Liver (tissue), 9 donors: ENCODE data around the gene PLEKHN1. TPM values are rescaled to one million over a fixed set of nuclear protein-coding genes. Genes with fewer than 3 reads are reported as not detected.

Experiments
- DNase-seq: peaks from one replicate; pipeline ENCODE4 v3.0.0-alpha.2; 2017; ENCODE audit warnings: low spot score
- H3K27ac ChIP-seq, 2 donors: one replicate each; pipeline ENCODE4 v1.7.0; 2013; ENCODE audit warnings: inconsistent platforms in 2 of 2, low read length in 2 of 2, control low read depth in 1 of 2, low read depth in 1 of 2, mild to moderate bottlenecking in 1 of 2
- H3K27me3 ChIP-seq, 4 donors: one replicate each; pipeline versions ENCODE4 v1.6.1 to v1.7.0; 2013; ENCODE audit warnings: low read length in 3 of 4, inconsistent platforms in 1 of 4, mild to moderate bottlenecking in 1 of 4, moderate library complexity in 1 of 4; ENCODE audit not compliant: control insufficient read depth in 4 of 4, insufficient read depth in 4 of 4
- H3K36me3 ChIP-seq, 4 donors: one replicate each; pipeline versions ENCODE4 v1.6.1 to v1.7.0; 2013; ENCODE audit warnings: low read length in 3 of 4, mild to moderate bottlenecking in 3 of 4, low read depth in 1 of 4, moderate library complexity in 1 of 4; ENCODE audit not compliant: control insufficient read depth in 4 of 4, insufficient read depth in 3 of 4
- H3K4me1 ChIP-seq, 4 donors: one replicate each; pipeline versions ENCODE4 v1.6.1 to v1.7.0; 2013; ENCODE audit warnings: low read length in 3 of 4, mild to moderate bottlenecking in 3 of 4, moderate library complexity in 1 of 4; ENCODE audit not compliant: control insufficient read depth in 4 of 4, insufficient read depth in 4 of 4
- H3K4me3 ChIP-seq, 3 donors: one replicate each; pipeline versions ENCODE4 v1.6.1 to v1.7.0; 2013; ENCODE audit warnings: low read length in 3 of 3, control low read depth in 1 of 3, low read depth in 1 of 3, mild to moderate bottlenecking in 1 of 3
- H3K9ac ChIP-seq, 2 donors: one replicate each; pipeline ENCODE4 v1.7.0; 2013; ENCODE audit warnings: low read length in 2 of 2, mild to moderate bottlenecking in 2 of 2, moderate library complexity in 2 of 2, control low read depth in 1 of 2, low read depth in 1 of 2
- H3K9me3 ChIP-seq, 4 donors: one replicate each; pipeline versions ENCODE4 v1.6.1 to v1.7.0; 2013; ENCODE audit warnings: low read length in 3 of 4; ENCODE audit not compliant: control insufficient read depth in 4 of 4
- EGR1 ChIP-seq, 2 donors: IDR thresholded peaks; 2 replicates each; pipeline ENCODE4 v1.6.1; 2016 to 2018; ENCODE audit warnings: antibody characterized with exemption in 2 of 2, low read depth in 2 of 2
- HNF4A ChIP-seq, 2 donors: conservative IDR thresholded peaks; 2 replicates each; pipeline ENCODE4 v1.6.1; 2016; ENCODE audit warnings: antibody characterized with exemption in 2 of 2, mild to moderate bottlenecking in 2 of 2
- JUND ChIP-seq, 2 donors: IDR thresholded peaks; 2 replicates each; pipeline ENCODE4 v1.6.1; 2016; ENCODE audit warnings: antibody characterized with exemption in 2 of 2
- RAD21 ChIP-seq, 2 donors: IDR thresholded peaks; 2 replicates each; pipeline ENCODE4 v1.6.1; 2016; ENCODE audit warnings: antibody characterized with exemption in 2 of 2, mild to moderate bottlenecking in 2 of 2
- RXRA ChIP-seq, 2 donors: IDR thresholded peaks; 2 replicates each; pipeline ENCODE4 v1.6.1; 2017 to 2018; ENCODE audit warnings: antibody characterized with exemption in 2 of 2, mild to moderate bottlenecking in 1 of 2
- TAF1 ChIP-seq: conservative IDR thresholded peaks from 2 replicates; pipeline ENCODE4 v1.6.1; 2016; ENCODE audit warnings: antibody characterized with exemption, mild to moderate bottlenecking
- WGBS: extraction: QIAGEN DNeasy Blood & Tissue Kit; methylation state at CpG from one replicate; pipeline ENCODE4 v1.1.7; 2013; 5-methylcytosine and 5-hydroxymethylcytosine counted together
- polyA plus RNA-seq, 2 donors: library from polyadenylated mRNA; stranded (reverse) in 1 of 2; unstranded in 1 of 2; fragments of 200-250 nt in 1 of 2; fragments of >200 nt in 1 of 2; fragmentation: Nextera tagmentation in 1 of 2; extraction: Ambion mirVana in 1 of 2; gene quantifications; one replicate each; pipeline versions ENCODE4 v1.2.1 to v1.2.3, GENCODE V29; 2013 to 2015
- total RNA-seq, 2 donors: library from RNA; depleted of rRNA; stranded (reverse); fragments of >200 nt; gene quantifications; one replicate each; pipeline ENCODE4 v1.2.3, GENCODE V29; 2014
- TF ChIP-seq, protein P1 (sequence below): IDR thresholded peaks from 2 replicates; pipeline ENCODE4 v1.6.1; 2016; ENCODE audit warnings: antibody characterized with exemption
- TF ChIP-seq, protein P2 (sequence below): IDR thresholded peaks from 2 replicates; pipeline ENCODE4 v1.6.1; 2016; ENCODE audit warnings: antibody characterized with exemption
- TF ChIP-seq, protein P3 (sequence below): IDR thresholded peaks from 2 replicates; pipeline ENCODE4 v1.6.1; 2016; ENCODE audit warnings: antibody characterized with exemption, mild to moderate bottlenecking
- TF ChIP-seq, protein P4 (sequence below): IDR thresholded peaks from 2 replicates; pipeline ENCODE4 v1.6.1; 2016; ENCODE audit warnings: antibody characterized with exemption
- TF ChIP-seq, protein P5 (sequence below): fragments of 150-350 bp; IDR thresholded peaks from 2 replicates; pipeline ENCODE4 v1.5.1; 2017; ENCODE audit warnings: improper control_type of control experiment, low read depth, low read length; ENCODE audit not compliant: missing input control
- donor health status: healthy.
- donor health status: healthy.
- donor health status: healthy.
- donor health status: healthy.
- donor health status: healthy.

The PLEKHN1 gene
- total and polyA plus RNA-seq, 4 donors: 0.17 to 0.18 TPM; not detected in 2

DNA sequence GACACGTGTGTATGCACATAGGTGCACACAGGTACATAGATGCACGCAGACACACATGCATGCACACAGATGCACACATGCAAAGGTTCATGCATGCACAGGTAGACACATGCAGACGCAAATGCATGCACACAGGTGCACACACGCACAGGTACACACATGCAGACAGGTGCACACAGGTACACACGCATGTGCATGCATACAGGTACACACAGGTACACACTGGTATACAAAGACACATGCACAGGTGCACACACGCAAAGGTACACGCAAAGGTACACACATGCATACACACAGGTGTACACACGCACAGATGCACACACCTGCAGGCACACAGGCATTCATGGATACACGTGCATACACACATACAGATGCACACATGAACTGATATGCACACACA, 16.0 kb upstream of the PLEKHN1 start:
- Histone ChIP-seq H3K9ac (no peak overlapping the region), H3K4me1 (no peaks in the 10 kb centered on the region), H3K27me3 (no peaks in the 10 kb centered on the region), H3K27ac (no peak overlapping the region), H3K4me3 (no peak overlapping the region), H3K9me3 (no peaks in the 10 kb centered on the region), H3K36me3 (peaks cover 21 to 95% (median 32%) of the 10 kb centered on the region in 4 donors)
- no peak for DNase-seq
- TF ChIP-seq, protein P1, sequence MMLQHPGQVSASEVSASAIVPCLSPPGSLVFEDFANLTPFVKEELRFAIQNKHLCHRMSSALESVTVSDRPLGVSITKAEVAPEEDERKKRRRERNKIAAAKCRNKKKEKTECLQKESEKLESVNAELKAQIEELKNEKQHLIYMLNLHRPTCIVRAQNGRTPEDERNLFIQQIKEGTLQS: no peak
- TF ChIP-seq EGR1 (IDR thresholded peaks at IDR 0.05; ENCODE audit: low read depth in 2 of 2): no peak
- TF ChIP-seq, protein P2, sequence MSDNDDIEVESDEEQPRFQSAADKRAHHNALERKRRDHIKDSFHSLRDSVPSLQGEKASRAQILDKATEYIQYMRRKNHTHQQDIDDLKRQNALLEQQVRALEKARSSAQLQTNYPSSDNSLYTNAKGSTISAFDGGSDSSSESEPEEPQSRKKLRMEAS: no peak
- TF ChIP-seq RAD21 (IDR thresholded peaks at IDR 0.05): no peak
- 96% methylated on average over 9 of the region's 9 CpGs for WGBS

DNA sequence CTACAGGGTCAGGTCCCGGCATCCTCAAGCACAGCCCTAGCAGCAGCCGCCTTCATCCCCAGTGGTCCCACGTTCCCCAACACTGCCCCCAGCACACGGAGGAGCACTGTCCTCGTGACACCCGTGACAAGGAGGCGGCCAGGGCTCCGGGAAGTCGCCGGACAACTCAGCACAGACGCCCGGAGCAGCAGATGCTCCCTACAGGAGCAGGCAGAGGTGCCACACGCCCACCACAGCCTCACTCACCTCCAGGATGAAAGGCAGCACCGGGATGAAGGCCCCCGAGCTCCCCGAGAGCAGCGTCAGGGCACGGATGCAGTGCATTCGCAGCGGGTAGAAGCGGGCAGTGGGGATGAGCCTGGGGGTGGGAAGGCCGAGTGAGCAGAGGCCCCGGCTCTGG, 15.4 kb upstream of the PLEKHN1 start:
- Histone ChIP-seq H3K4me1 (no peaks in the 10 kb centered on the region), H3K36me3 (peaks cover 26 to 95% (median 35%) of the 10 kb centered on the region in 4 donors), H3K9ac (no peak overlapping the region), H3K9me3 (no peaks in the 10 kb centered on the region), H3K4me3 (no peak overlapping the region), H3K27me3 (no peaks in the 10 kb centered on the region), H3K27ac (no peak overlapping the region)
- TF ChIP-seq EGR1 (IDR thresholded peaks at IDR 0.05; ENCODE audit: low read depth in 2 of 2) (no peak), HNF4A (conservative IDR thresholded peaks at IDR 0.05) (no peak), RXRA (IDR thresholded peaks at IDR 0.05) (no peak), JUND (IDR thresholded peaks at IDR 0.05) (no peak), RAD21 (IDR thresholded peaks at IDR 0.05) (no peak), TAF1 (no peak)
- TF ChIP-seq, protein P1: no peak
- TF ChIP-seq, protein P3, sequence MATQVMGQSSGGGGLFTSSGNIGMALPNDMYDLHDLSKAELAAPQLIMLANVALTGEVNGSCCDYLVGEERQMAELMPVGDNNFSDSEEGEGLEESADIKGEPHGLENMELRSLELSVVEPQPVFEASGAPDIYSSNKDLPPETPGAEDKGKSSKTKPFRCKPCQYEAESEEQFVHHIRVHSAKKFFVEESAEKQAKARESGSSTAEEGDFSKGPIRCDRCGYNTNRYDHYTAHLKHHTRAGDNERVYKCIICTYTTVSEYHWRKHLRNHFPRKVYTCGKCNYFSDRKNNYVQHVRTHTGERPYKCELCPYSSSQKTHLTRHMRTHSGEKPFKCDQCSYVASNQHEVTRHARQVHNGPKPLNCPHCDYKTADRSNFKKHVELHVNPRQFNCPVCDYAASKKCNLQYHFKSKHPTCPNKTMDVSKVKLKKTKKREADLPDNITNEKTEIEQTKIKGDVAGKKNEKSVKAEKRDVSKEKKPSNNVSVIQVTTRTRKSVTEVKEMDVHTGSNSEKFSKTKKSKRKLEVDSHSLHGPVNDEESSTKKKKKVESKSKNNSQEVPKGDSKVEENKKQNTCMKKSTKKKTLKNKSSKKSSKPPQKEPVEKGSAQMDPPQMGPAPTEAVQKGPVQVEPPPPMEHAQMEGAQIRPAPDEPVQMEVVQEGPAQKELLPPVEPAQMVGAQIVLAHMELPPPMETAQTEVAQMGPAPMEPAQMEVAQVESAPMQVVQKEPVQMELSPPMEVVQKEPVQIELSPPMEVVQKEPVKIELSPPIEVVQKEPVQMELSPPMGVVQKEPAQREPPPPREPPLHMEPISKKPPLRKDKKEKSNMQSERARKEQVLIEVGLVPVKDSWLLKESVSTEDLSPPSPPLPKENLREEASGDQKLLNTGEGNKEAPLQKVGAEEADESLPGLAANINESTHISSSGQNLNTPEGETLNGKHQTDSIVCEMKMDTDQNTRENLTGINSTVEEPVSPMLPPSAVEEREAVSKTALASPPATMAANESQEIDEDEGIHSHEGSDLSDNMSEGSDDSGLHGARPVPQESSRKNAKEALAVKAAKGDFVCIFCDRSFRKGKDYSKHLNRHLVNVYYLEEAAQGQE: no peak
- TF ChIP-seq, protein P4, sequence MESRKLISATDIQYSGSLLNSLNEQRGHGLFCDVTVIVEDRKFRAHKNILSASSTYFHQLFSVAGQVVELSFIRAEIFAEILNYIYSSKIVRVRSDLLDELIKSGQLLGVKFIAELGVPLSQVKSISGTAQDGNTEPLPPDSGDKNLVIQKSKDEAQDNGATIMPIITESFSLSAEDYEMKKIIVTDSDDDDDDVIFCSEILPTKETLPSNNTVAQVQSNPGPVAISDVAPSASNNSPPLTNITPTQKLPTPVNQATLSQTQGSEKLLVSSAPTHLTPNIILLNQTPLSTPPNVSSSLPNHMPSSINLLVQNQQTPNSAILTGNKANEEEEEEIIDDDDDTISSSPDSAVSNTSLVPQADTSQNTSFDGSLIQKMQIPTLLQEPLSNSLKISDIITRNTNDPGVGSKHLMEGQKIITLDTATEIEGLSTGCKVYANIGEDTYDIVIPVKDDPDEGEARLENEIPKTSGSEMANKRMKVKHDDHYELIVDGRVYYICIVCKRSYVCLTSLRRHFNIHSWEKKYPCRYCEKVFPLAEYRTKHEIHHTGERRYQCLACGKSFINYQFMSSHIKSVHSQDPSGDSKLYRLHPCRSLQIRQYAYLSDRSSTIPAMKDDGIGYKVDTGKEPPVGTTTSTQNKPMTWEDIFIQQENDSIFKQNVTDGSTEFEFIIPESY: no peak
- TF ChIP-seq, protein P5, sequence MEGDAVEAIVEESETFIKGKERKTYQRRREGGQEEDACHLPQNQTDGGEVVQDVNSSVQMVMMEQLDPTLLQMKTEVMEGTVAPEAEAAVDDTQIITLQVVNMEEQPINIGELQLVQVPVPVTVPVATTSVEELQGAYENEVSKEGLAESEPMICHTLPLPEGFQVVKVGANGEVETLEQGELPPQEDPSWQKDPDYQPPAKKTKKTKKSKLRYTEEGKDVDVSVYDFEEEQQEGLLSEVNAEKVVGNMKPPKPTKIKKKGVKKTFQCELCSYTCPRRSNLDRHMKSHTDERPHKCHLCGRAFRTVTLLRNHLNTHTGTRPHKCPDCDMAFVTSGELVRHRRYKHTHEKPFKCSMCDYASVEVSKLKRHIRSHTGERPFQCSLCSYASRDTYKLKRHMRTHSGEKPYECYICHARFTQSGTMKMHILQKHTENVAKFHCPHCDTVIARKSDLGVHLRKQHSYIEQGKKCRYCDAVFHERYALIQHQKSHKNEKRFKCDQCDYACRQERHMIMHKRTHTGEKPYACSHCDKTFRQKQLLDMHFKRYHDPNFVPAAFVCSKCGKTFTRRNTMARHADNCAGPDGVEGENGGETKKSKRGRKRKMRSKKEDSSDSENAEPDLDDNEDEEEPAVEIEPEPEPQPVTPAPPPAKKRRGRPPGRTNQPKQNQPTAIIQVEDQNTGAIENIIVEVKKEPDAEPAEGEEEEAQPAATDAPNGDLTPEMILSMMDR: no peak
- no peak for DNase-seq
- WGBS: 96% methylated on average over 23 of the region's 23 CpGs
